Pancreas (tissue), 10 donors: ENCODE measurements around the gene ABHD4. TPM values are rescaled to one million over a fixed set of nuclear protein-coding genes. Genes with fewer than 3 reads are reported as not detected.
"Not testable (repeated sequence)": the region's sequence is repeated elsewhere in the genome, so short reads cannot be mapped to it uniquely, and the experiment has no call there.

Experiments
- ATAC-seq, 4 donors: fragments of 200-7000 bp; cut with Tn5 transposase; one replicate each; pipeline versions ENCODE4 v1.8.0 to v1.9.1; 2020; ENCODE audit warnings: mild to moderate bottlenecking in 4 of 4, moderate library complexity in 4 of 4
- DNase-seq, 6 donors: peaks; one replicate each; pipeline ENCODE4 v3.0.0-alpha.2; 2020
- FAIRE-seq: peaks from 2 replicates; lab custom pipeline; 2012; peaks lifted over from hg19 to GRCh38; lab: Jason Lieb, UNC
- H3K27ac ChIP-seq, 4 donors: fragments of 200-600 bp; sonication (generic); 1 replicate in 3 of 4; 2 replicates in 1 of 4; pipeline versions ENCODE4 v1.5.0 to v1.8.0; 2020
- H3K27me3 ChIP-seq, 4 donors: fragments of 200-600 bp; one replicate each; pipeline ENCODE4 v1.8.0; 2021
- H3K36me3 ChIP-seq, 3 donors: fragments of 200-600 bp; sonication (generic) in 1 of 3; one replicate each; pipeline versions ENCODE4 v1.5.0 to v1.8.0; 2020 to 2021
- H3K4me1 ChIP-seq, 3 donors: fragments of 200-600 bp; one replicate each; pipeline ENCODE4 v1.8.0; 2021
- H3K4me3 ChIP-seq, 4 donors: fragments of 200-600 bp; sonication (generic) in 2 of 4; one replicate each; pipeline versions ENCODE4 v1.5.0 to v1.8.0; 2020 to 2021
- H3K9me3 ChIP-seq, 4 donors: fragments of 200-600 bp; one replicate each; pipeline ENCODE4 v1.8.0; 2021
- WGBS, 2 donors: extraction: QIAGEN DNeasy Blood & Tissue Kit; methylation state at CpG; one replicate each; pipeline ENCODE4 v1.1.7; 2013; 5-methylcytosine and 5-hydroxymethylcytosine counted together
- intact Hi-C, 3 donors: fragments of 100-400 bp; cut with DNase I; formaldehyde crosslinking; loops; one replicate each; pipeline versions ENCODE4 v1.11.1 to v1.14.2; 2022
- polyA plus RNA-seq, 2 donors: library from polyadenylated mRNA; stranded (reverse); fragments of 200-250 nt; gene quantifications; one replicate each; pipeline ENCODE4 v1.2.3, GENCODE V29; 2013
- total RNA-seq, 6 donors: library from RNA; stranded (reverse); fragmentation: NEBNext Ultra II Directional in 4 of 6; extraction: Animal tissue kit (Norgen Biotek cat#: 25700) in 4 of 6; gene quantifications; one replicate each; pipeline versions ENCODE4 v1.2.1 to v1.2.4, GENCODE V29; 2021 to 2023
- TF ChIP-seq, protein P1 (sequence below), 4 donors: fragments of 200-600 bp; sonication (generic) in 3 of 4; IDR thresholded peaks; one replicate each; pipeline versions ENCODE4 v1.5.0 to v1.8.0; 2021; ENCODE audit warnings: antibody characterized with exemption in 4 of 4
- donor health status: healthy with polysubstance abuse.
- donor health status: DM: no; HTN: no; CAD: no; lungs with moderate emphysema.
- donor health status: DM: no; HTN: no; CAD: no.
- donor health status: control.
- donor health status: control.
- donor health status: Bipolar disorder and iron deficiency.
- donor health status: DM: yes; HTN: yes; CAD: no.
- donor health status: DM: no; HTN: no; CAD: no.
- donor health status: DM: no; HTN: no; CAD: no.
- donor health status: DM: yes; HTN: yes; CAD: no.

ABHD4 gene
- total and polyA plus RNA-seq, 8 donors, result 7.6 to 25.9 (median 11.8) TPM

DNA sequence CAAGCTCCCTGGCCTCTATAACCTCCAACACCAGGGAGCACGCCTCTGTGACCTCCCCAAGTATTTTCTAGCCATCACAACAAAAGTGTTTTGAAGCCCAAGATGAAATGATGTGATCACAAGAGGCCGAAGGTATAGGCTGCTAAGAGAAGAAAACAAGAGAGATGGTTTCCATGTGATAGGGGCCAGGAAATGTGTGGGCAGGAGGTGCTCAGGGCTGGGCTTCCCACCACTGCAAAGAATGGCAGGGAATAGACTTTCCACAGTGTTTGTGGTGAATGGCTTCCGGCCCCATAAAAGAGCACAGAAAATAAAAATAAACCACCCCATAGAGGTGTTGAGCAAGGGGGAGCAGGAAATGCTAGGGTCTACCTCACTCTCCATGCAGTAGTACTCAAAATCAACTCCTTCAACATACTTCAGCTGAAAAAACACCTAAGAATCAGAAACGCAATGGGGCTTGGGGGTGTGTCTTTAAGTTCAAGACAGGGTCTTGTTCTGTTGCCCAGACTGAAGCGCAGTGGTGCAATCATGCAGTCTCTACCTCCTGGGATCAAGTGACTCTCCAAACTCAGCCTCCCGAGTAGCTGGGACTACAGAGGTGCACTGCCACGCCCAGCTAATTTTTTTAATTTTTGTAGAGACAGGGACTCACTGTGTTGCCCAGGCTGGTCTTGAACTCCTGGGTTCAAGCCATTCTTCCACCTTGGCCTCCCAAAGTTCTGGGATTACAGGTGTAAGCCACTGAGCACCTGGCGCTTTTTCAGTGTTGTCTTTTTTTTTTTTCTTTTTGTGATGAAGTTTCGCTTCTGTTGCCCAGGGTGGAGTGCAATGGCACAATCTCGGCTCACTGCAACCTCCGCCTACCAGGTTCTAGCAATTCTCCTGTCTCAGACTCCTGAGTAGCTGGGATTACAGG lies 36.2 kb upstream of the ABHD4 start:
- FAIRE-seq, result no peak
- H3K27ac ChIP-seq, result peak overlapping the region; percentile 24 to 90 (median 56)
- TF ChIP-seq, protein P1, sequence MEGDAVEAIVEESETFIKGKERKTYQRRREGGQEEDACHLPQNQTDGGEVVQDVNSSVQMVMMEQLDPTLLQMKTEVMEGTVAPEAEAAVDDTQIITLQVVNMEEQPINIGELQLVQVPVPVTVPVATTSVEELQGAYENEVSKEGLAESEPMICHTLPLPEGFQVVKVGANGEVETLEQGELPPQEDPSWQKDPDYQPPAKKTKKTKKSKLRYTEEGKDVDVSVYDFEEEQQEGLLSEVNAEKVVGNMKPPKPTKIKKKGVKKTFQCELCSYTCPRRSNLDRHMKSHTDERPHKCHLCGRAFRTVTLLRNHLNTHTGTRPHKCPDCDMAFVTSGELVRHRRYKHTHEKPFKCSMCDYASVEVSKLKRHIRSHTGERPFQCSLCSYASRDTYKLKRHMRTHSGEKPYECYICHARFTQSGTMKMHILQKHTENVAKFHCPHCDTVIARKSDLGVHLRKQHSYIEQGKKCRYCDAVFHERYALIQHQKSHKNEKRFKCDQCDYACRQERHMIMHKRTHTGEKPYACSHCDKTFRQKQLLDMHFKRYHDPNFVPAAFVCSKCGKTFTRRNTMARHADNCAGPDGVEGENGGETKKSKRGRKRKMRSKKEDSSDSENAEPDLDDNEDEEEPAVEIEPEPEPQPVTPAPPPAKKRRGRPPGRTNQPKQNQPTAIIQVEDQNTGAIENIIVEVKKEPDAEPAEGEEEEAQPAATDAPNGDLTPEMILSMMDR (IDR thresholded peaks at IDR 0.05), result no peak
- no peaks in the 10 kb centered on the region for H3K9me3 ChIP-seq
- H3K36me3 ChIP-seq, result peaks cover 0 to 10% (median 3%) of the 10 kb centered on the region in 3 donors
- WGBS, 2 donors, result 51 to 54% methylated on average over 11 of the region's 11 CpGs
- peak in 1 of 6 donors; percentile 22 for DNase-seq
- ATAC-seq, result peak in 2 of 4 donors; percentile 10 to 12
- H3K27me3 ChIP-seq, result no peaks in the 10 kb centered on the region
- intact Hi-C loops, result no loop called here
- H3K4me1 ChIP-seq, result peaks cover 26 to 64% (median 51%) of the 10 kb centered on the region in 3 donors
- H3K4me3 ChIP-seq, result peak overlapping the region in 1 of 4 donors; percentile 1

DNA sequence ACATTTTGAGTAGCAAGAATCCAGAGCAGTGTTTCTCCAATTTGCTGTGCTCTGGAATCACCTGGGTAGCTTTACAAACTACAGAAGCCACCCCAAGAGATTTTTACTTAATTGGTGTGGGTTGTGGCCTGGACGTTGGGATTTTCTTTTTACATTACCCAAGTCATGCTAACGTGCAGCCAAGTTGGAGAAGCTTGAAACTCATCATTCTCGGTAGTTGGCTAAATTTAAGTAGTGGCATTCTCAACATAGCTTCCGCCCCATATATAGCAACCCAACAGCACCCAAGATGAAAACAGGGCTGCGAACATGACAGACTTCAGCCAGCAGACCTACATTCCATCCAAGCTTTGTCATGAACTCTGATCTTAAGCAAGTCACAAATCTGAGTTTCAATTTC lies 34.1 kb upstream of the ABHD4 start:
- Histone ChIP-seq H3K27me3 (no peaks in the 10 kb centered on the region), H3K9me3 (no peaks in the 10 kb centered on the region), H3K27ac (no peak overlapping the region), H3K36me3 (peaks cover 0 to 10% (median 3%) of the 10 kb centered on the region in 3 donors), H3K4me1 (peaks cover 29 to 53% (median 51%) of the 10 kb centered on the region in 3 donors), H3K4me3 (no peak overlapping the region)
- no peak for ATAC-seq
- DNase-seq, result no peak
- no peak for FAIRE-seq
- 85 to 86% methylated on average over 5 of the region's 5 CpGs for WGBS, 2 donors
- TF ChIP-seq, protein P1 (IDR thresholded peaks at IDR 0.05), result no peak
- intact Hi-C loops, result no loop called here

DNA sequence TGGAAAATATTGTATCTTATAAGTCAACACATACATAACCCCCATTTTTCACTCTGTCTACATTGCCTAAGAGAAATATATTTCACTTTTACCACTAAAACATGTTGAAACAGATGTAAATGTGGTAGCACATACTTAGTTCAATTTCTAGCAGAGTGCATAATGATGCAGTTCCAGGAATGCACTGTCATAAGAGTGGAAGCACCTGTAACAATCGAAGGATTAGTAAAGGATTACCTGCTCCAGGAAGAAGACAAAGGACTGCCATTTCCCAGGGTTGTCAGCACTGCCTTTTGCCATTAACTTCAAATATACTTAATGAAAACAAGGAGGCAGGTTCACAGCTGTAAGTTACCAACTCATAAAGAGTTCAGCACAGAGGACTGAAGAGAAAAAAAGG lies 33.6 kb upstream of the ABHD4 start:
- H3K27me3 ChIP-seq, result no peaks in the 10 kb centered on the region
- intact Hi-C loops, result no loop called here
- FAIRE-seq (no peak), ATAC-seq (no peak), DNase-seq (no peak)
- WGBS, 2 donors, result 38 to 41% methylated on average over 1 of the region's 1 CpG
- H3K4me1 ChIP-seq, result peaks cover 29 to 49% (median 46%) of the 10 kb centered on the region in 3 donors
- TF ChIP-seq, protein P1 (IDR thresholded peaks at IDR 0.05), result no peak
- H3K36me3 ChIP-seq, result peaks cover 0 to 10% (median 3%) of the 10 kb centered on the region in 3 donors
- no peak overlapping the region for H3K27ac ChIP-seq
- H3K4me3 ChIP-seq, result no peak overlapping the region
- H3K9me3 ChIP-seq, result no peaks in the 10 kb centered on the region

DNA sequence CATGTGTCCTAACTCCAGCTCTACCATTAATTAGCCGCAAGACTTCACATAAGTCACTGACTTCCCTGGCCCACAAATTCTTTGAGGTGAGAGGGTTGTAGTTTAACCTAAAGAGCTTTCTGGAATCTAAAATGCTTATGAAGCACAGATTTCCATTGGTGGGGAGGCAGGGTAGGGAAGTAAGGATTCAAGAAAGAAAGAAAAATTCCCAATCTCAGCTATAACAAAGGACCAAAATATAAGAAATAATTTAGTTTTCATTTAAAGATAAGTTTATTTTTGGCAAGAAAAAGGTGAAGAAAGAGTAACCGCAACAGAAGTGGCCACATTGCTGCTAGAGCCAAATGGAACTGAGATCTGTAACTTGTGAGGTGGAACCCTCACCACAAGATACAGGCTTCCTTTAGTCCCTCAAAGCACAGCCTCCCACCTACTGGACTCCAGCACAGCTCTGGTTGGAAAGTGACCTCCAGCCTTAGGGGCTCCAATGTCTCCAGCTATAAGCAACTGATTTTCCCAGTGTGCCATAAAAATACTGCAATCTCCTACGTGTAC lies 32.6 kb upstream of the ABHD4 start:
- no peaks in the 10 kb centered on the region for H3K9me3 ChIP-seq
- peak overlapping the region in 1 of 4 donors; percentile 33 for H3K27ac ChIP-seq
- FAIRE-seq (no peak), ATAC-seq (no peak), DNase-seq (no peak)
- H3K27me3 ChIP-seq, result no peaks in the 10 kb centered on the region
- H3K4me3 ChIP-seq, result no peak overlapping the region
- H3K4me1 ChIP-seq, result peaks cover 22 to 48% (median 36%) of the 10 kb centered on the region in 3 donors
- WGBS, 2 donors, result 86 to 88% methylated on average over 3 of the region's 3 CpGs
- intact Hi-C loops, result no loop called here
- H3K36me3 ChIP-seq, result peaks cover 0 to 10% (median 3%) of the 10 kb centered on the region in 3 donors
- TF ChIP-seq, protein P1 (IDR thresholded peaks at IDR 0.05), result no peak

DNA sequence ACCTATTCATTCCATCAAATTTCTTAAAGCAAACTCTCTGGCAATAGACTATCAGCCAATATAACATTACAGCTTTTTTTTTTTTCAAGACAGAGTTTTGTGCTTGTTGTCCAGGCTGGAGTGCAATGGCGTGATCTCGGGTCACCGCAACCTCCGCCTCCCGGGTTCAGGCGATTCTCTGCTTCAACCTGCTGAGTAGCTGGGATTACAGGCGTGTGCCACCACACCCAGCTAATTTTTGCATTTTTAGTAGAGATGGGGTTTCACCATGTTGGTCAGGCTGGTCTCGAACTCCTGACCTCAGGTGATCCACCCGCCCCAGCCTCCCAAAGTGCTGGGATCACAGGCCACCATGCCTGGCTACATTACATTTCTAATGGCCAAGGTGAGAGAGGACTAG lies 31.8 kb upstream of the ABHD4 start:
- peaks cover 17 to 46% (median 31%) of the 10 kb centered on the region in 3 donors for H3K4me1 ChIP-seq
- H3K27ac ChIP-seq, intact Hi-C loops, ATAC-seq, H3K27me3 ChIP-seq, H3K4me3 ChIP-seq, DNase-seq, H3K9me3 ChIP-seq, H3K36me3 ChIP-seq, FAIRE-seq: not testable (repeated sequence)
- 95 to 97% methylated on average over 9 of the region's 9 CpGs for WGBS, 2 donors
